Psoas muscle (tissue), 8 donors: ENCODE results near the gene BAHCC1. TPM values are rescaled to one million over a fixed set of nuclear protein-coding genes. Genes with fewer than 3 reads are reported as not detected.

Experiments
- ATAC-seq, 4 donors: fragments of 200-7000 bp; cut with Tn5 transposase; one replicate each; pipeline ENCODE4 v1.9.1; 2020; ENCODE audit warnings: moderate library complexity in 3 of 4, mild to moderate bottlenecking in 2 of 4
- DNase-seq, 2 donors: peaks; one replicate each; pipeline ENCODE4 v3.0.0-alpha.2; 2020
- H3K27ac ChIP-seq: fragments of 200-600 bp; one replicate; pipeline ENCODE4 v1.8.0; 2022
- H3K27me3 ChIP-seq, 3 donors: fragments of 200-600 bp in 1 of 3; one replicate each; pipeline versions ENCODE4 v1.6.1 to v1.8.0; 2013 to 2022; ENCODE audit warnings: low read length in 2 of 3, mild to moderate bottlenecking in 2 of 3, moderate library complexity in 1 of 3; ENCODE audit not compliant: insufficient read depth in 3 of 3
- H3K36me3 ChIP-seq, 2 donors: fragments of 200-600 bp in 1 of 2; one replicate each; pipeline versions ENCODE4 v1.6.1 to v1.8.0; 2013 to 2022; ENCODE audit warnings: low read depth in 1 of 2, mild to moderate bottlenecking in 1 of 2, moderate library complexity in 1 of 2; ENCODE audit not compliant: insufficient read depth in 1 of 2
- H3K4me1 ChIP-seq: fragments of 200-600 bp; one replicate; pipeline ENCODE4 v1.8.0; 2022
- H3K4me3 ChIP-seq: fragments of 200-600 bp; one replicate; pipeline ENCODE4 v1.8.0; 2022; ENCODE audit warnings: mild to moderate bottlenecking
- H3K9me3 ChIP-seq: fragments of 200-600 bp; one replicate; pipeline ENCODE4 v1.8.0; 2022
- CTCF ChIP-seq: fragments of 200-600 bp; IDR thresholded peaks from one replicate; pipeline ENCODE4 v1.8.0; 2022; ENCODE audit warnings: antibody characterized with exemption
- WGBS, 3 donors: extraction: QIAGEN DNeasy Blood & Tissue Kit; methylation state at CpG; one replicate each; pipeline versions ENCODE4 v1.1.6 to v1.1.7; 2013; 5-methylcytosine and 5-hydroxymethylcytosine counted together
- intact Hi-C, 2 donors: fragments of 100-400 bp; cut with DNase I; formaldehyde crosslinking; loops; one replicate each; pipeline versions ENCODE4 v1.11.0 to v1.14.2; 2022
- polyA plus RNA-seq, 3 donors: library from polyadenylated mRNA; stranded (reverse); fragments of 200-250 nt; gene quantifications; one replicate each; pipeline ENCODE4 v1.2.3, GENCODE V29; 2013
- total RNA-seq, 4 donors: library from RNA; stranded (reverse); fragmentation: NEBNext Ultra II Directional in 2 of 4; extraction: Animal tissue kit (Norgen Biotek cat#: 25700) in 2 of 4; gene quantifications; one replicate each; pipeline versions ENCODE4 v1.2.1 to v1.2.4, GENCODE V29; 2021 to 2023
- donor health status: healthy with polysubstance abuse.
- donor health status: DM: no; HTN: no; CAD: no; lungs with moderate emphysema.
- donor health status: Bipolar disorder and iron deficiency.
- donor health status: healthy.
- donor health status: DM: yes; HTN: yes; CAD: no.
- donor health status: DM: no; HTN: no; CAD: no.
- donor health status: DM: no; HTN: no; CAD: no.
- donor health status: DM: yes; HTN: yes; CAD: no.

Gene BAHCC1
- total and polyA plus RNA-seq, 7 donors: 2.8 to 10.7 (median 6.6) TPM

DNA sequence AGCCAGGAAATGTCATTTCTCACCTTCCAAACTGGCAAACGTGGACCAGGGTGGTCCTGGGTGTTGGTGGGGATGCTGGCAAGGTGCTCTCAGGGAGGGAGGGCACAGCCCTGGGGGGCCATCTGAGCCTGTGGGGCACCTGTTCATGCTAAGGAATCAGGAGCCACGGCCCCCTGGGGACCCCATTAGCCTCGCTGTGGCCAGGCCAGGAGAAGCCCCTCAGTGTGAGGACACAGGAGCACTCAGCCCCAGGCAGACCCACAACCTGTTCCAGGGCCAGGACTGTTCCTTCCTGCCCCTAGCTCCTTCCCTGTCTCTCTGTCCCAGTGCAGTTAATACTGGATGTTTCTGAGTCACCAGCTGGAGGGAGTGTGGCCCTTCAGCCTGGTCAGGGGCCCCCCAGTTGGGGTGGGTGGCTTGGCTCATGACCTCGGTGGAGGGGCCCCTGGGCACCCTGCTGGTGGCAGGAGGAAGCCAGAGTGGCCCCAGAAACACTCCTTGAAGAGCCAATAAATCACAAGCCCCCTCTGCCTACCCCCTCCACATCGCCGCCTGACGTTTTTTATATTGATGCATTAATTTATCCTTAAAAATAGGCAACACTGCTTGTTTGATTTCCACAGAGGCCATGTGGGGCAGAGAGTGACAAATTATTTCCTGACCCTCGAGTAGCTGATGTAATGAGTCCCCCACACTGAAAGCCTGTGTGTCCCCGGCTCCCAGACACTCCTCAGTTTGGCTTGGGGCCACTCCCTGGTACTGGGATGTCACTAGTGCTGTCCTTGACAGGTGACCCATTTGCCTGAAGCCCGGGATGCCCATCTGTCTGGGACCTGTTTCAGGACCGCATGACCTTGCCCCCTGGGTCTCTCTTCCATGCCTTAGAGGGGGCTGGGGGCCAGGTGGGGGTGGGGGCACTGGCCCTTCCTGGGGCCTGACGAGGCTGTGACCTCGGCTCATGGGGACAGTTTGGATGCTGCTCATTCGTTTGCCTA is 95.0 kb downstream of the BAHCC1 start:
- no peak for DNase-seq
- Histone ChIP-seq H3K4me3 (no peak overlapping the region), H3K27me3 (no peaks in the 10 kb centered on the region), H3K4me1 (peaks cover 4% of the 10 kb centered on the region), H3K36me3 (no peaks in the 10 kb centered on the region), H3K9me3 (no peaks in the 10 kb centered on the region), H3K27ac (no peak overlapping the region)
- WGBS, 3 donors: 54 to 66% (median 65%) methylated on average over 14 of the region's 14 CpGs
- no peak for ATAC-seq
- intact Hi-C loops: no loop called here
- TF ChIP-seq CTCF: no peak

DNA sequence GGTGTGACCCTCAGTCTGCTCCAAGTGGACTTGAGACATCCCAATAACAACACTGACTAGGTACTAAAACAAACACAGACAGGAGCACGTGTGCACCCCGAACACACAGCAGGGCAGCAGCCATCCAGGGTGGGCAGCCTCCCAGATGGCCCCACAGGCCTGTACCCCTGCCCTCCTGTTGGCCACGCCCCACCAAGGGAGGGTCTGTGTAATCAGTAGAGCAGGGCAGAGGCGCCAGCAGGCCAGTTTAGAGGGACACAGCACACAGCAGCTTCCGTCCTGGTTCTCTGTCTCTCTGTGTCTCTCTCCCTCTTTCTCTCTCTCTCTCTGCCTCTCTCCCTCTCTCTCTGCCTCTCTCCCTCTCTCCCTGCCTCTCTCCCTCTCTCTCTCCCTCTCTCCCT is 95.9 kb downstream of the BAHCC1 start:
- intact Hi-C loops: no loop called here
- H3K9me3 ChIP-seq: no peaks in the 10 kb centered on the region
- no peaks in the 10 kb centered on the region for H3K36me3 ChIP-seq
- TF ChIP-seq CTCF: no peak
- H3K4me1 ChIP-seq: peaks cover 4% of the 10 kb centered on the region
- 29 to 46% (median 44%) methylated on average over 4 to 5 of the region's 5 CpGs for WGBS, 3 donors
- H3K4me3 ChIP-seq: no peak overlapping the region
- DNase-seq (no peak), ATAC-seq (no peak)
- no peak overlapping the region for H3K27ac ChIP-seq
- H3K27me3 ChIP-seq: no peaks in the 10 kb centered on the region

GRCh38 chr17:81491761-81492160 is 96.5 kb downstream of the BAHCC1 start:
- Histone ChIP-seq H3K9me3 (no peaks in the 10 kb centered on the region), H3K4me3 (no peak overlapping the region), H3K27me3 (no peaks in the 10 kb centered on the region), H3K4me1 (peaks cover 4% of the 10 kb centered on the region), H3K36me3 (no peaks in the 10 kb centered on the region), H3K27ac (no peak overlapping the region)
- WGBS, 3 donors: 10 to 17% (median 15%) methylated on average over 5 of the region's 5 CpGs
- intact Hi-C loops: no loop called here
- no peak for DNase-seq
- no peak for ATAC-seq
- no peak for TF ChIP-seq CTCF

- no peaks in the 10 kb centered on the region for H3K27me3 ChIP-seq
- H3K27ac ChIP-seq: no peak overlapping the region
- 51 to 57% (median 53%) methylated on average over 18 of the region's 18 CpGs for WGBS, 3 donors
- no peak overlapping the region for H3K4me3 ChIP-seq
- H3K4me1 ChIP-seq: peaks cover 4% of the 10 kb centered on the region
- DNase-seq (no peak), ATAC-seq (no peak)
- intact Hi-C loops: no loop called here
- TF ChIP-seq CTCF: no peak
- no peaks in the 10 kb centered on the region for H3K9me3 ChIP-seq
- no peaks in the 10 kb centered on the region for H3K36me3 ChIP-seq
These were observed 96.9 kb downstream of the BAHCC1 start for GRCh38 chr17:81492202-81492601.
